Activated T-helper 17 cell treated with anti-CD3 and anti-CD28 coated beads, Interleukin-2, amount 50 U/mL, for 72 hours (primary cell): ENCODE measurements around the gene MSANTD7. TPM values are rescaled to one million over a fixed set of nuclear protein-coding genes. Genes with fewer than 3 reads are reported as not detected.

Experiments
- ATAC-seq: fragments of 150-1000 bp; cut with Tn5 transposase; replicated peaks from 2 replicates; pipeline ENCODE4 v1.10.0; 2021; ENCODE audit warnings: mild to moderate bottlenecking, moderate library complexity
- H3K27ac Mint-ChIP-seq: one replicate; pipeline ENCODE4 v1.8.0; 2022; ENCODE audit warnings: mixed read lengths
- H3K27me3 Mint-ChIP-seq: one replicate; pipeline ENCODE4 v1.8.0; 2022; ENCODE audit warnings: mixed read lengths
- H3K36me3 Mint-ChIP-seq: one replicate; pipeline ENCODE4 v1.8.0; 2022; ENCODE audit warnings: low read depth, mild to moderate bottlenecking, mixed read lengths
- H3K4me1 Mint-ChIP-seq: one replicate; pipeline ENCODE4 v1.8.0; 2022; ENCODE audit warnings: mixed read lengths
- H3K4me3 Mint-ChIP-seq: one replicate; pipeline ENCODE4 v1.8.0; 2022; ENCODE audit warnings: mild to moderate bottlenecking, mixed read lengths
- H3K9me3 Mint-ChIP-seq: one replicate; pipeline ENCODE4 v1.8.0; 2022; ENCODE audit warnings: mixed read lengths
- total RNA-seq, 2 donors: library from RNA; stranded (reverse); gene quantifications; one replicate each; pipeline ENCODE4 v1.2.3, GENCODE V29; 2022

Gene MSANTD7
- total RNA-seq, 2 donors from 2014 or later, result 15.7 to 23.4 TPM

GRCh38 chr10:14822879-14823755 lies 15.0 kb upstream of the MSANTD7 start:
- Mint-ChIP-seq H3K9me3 (no peaks in the 10 kb centered on the region), H3K36me3 (no peaks in the 10 kb centered on the region), H3K4me1 (no peaks in the 10 kb centered on the region), H3K27ac (peak overlapping the region; percentile 47), H3K27me3 (no peaks in the 10 kb centered on the region), H3K4me3 (no peak overlapping the region)
- ATAC-seq, result peak; percentile 51

GRCh38 chr10:14823966-14824365 lies 14.1 kb upstream of the MSANTD7 start:
- Mint-ChIP-seq H3K4me3 (no peak overlapping the region), H3K36me3 (no peaks in the 10 kb centered on the region), H3K27me3 (no peaks in the 10 kb centered on the region), H3K27ac (no peak overlapping the region), H3K4me1 (no peaks in the 10 kb centered on the region), H3K9me3 (no peaks in the 10 kb centered on the region)
- ATAC-seq, result no peak

- H3K9me3 Mint-ChIP-seq, result no peaks in the 10 kb centered on the region
These were observed 11.9 kb upstream of the MSANTD7 start for GRCh38 chr10:14826076-14826829.

GRCh38 chr10:14833106-14833505 lies 5.0 kb upstream of the MSANTD7 start:
- Mint-ChIP-seq H3K36me3 (peaks cover 4% of the 10 kb centered on the region), H3K27me3 (no peaks in the 10 kb centered on the region), H3K4me3 (no peak overlapping the region), H3K27ac (no peak overlapping the region), H3K4me1 (peaks cover 4% of the 10 kb centered on the region), H3K9me3 (no peaks in the 10 kb centered on the region)
- no peak for ATAC-seq

More at GRCh38 chr10:14826076-14826829, 11.9 kb upstream of the MSANTD7 start:
- H3K36me3 Mint-ChIP-seq, result no peaks in the 10 kb centered on the region
- H3K27ac Mint-ChIP-seq, result no peak overlapping the region
- ATAC-seq, result no peak
- no peaks in the 10 kb centered on the region for H3K27me3 Mint-ChIP-seq
- H3K4me1 Mint-ChIP-seq, result no peaks in the 10 kb centered on the region
- H3K4me3 Mint-ChIP-seq, result no peak overlapping the region

GRCh38 chr10:14836208-14836607 lies 1.9 kb upstream of the MSANTD7 start:
- Mint-ChIP-seq H3K4me1 (peaks cover 14% of the 10 kb centered on the region), H3K27me3 (no peaks in the 10 kb centered on the region), H3K4me3 (no peak overlapping the region), H3K9me3 (no peaks in the 10 kb centered on the region), H3K36me3 (peaks cover 31% of the 10 kb centered on the region), H3K27ac (no peak overlapping the region)
- no peak for ATAC-seq

GRCh38 chr10:14837003-14837756 lies 926 bp upstream of the MSANTD7 start:
- peak overlapping the region; percentile 93 for H3K27ac Mint-ChIP-seq
- H3K4me1 Mint-ChIP-seq, result peaks cover 14% of the 10 kb centered on the region
- H3K36me3 Mint-ChIP-seq, result peaks cover 40% of the 10 kb centered on the region
- H3K27me3 Mint-ChIP-seq, result no peaks in the 10 kb centered on the region
- no peaks in the 10 kb centered on the region for H3K9me3 Mint-ChIP-seq
- H3K4me3 Mint-ChIP-seq, result peak overlapping the region; percentile 79
- no peak for ATAC-seq

GRCh38 chr10:14838582-14839304 lies 637 bp downstream of the MSANTD7 start:
- peak overlapping the region; percentile 79 for H3K4me3 Mint-ChIP-seq
- H3K27me3 Mint-ChIP-seq, result no peaks in the 10 kb centered on the region
- H3K4me1 Mint-ChIP-seq, result peaks cover 14% of the 10 kb centered on the region
- H3K9me3 Mint-ChIP-seq, result no peaks in the 10 kb centered on the region
- H3K36me3 Mint-ChIP-seq, result peaks cover 56% of the 10 kb centered on the region
- peak overlapping the region; percentile 93 for H3K27ac Mint-ChIP-seq
- ATAC-seq, result no peak

GRCh38 chr10:14839305-14839695 lies 1.2 kb downstream of the MSANTD7 start:
- no peaks in the 10 kb centered on the region for H3K27me3 Mint-ChIP-seq
- no peak for ATAC-seq
- H3K4me3 Mint-ChIP-seq, result peak overlapping the region; percentile 79
- peaks cover 14% of the 10 kb centered on the region for H3K4me1 Mint-ChIP-seq
- no peaks in the 10 kb centered on the region for H3K9me3 Mint-ChIP-seq
- peaks cover 61% of the 10 kb centered on the region for H3K36me3 Mint-ChIP-seq
- H3K27ac Mint-ChIP-seq, result peak overlapping the region; percentile 93

- Mint-ChIP-seq H3K36me3 (peaks cover 70% of the 10 kb centered on the region), H3K9me3 (no peaks in the 10 kb centered on the region), H3K4me1 (peaks cover 14% of the 10 kb centered on the region), H3K27ac (no peak overlapping the region), H3K27me3 (no peaks in the 10 kb centered on the region), H3K4me3 (peak overlapping the region; percentile 79)
- ATAC-seq, result no peak
These were observed 2.1 kb downstream of the MSANTD7 start for GRCh38 chr10:14840178-14840577.

GRCh38 chr10:14843327-14843988 lies 5.4 kb downstream of the MSANTD7 start:
- Mint-ChIP-seq H3K4me1 (peaks cover 13% of the 10 kb centered on the region), H3K36me3 (peaks cover 89% of the 10 kb centered on the region), H3K27ac (no peak overlapping the region), H3K27me3 (no peaks in the 10 kb centered on the region), H3K4me3 (no peak overlapping the region), H3K9me3 (no peaks in the 10 kb centered on the region)
- no peak for ATAC-seq

- no peaks in the 10 kb centered on the region for H3K9me3 Mint-ChIP-seq
- H3K4me1 Mint-ChIP-seq, result peaks cover 8% of the 10 kb centered on the region
- H3K4me3 Mint-ChIP-seq, result no peak overlapping the region
- no peaks in the 10 kb centered on the region for H3K27me3 Mint-ChIP-seq
- H3K27ac Mint-ChIP-seq, result no peak overlapping the region
- ATAC-seq, result no peak
- peaks cover 92% of the 10 kb centered on the region for H3K36me3 Mint-ChIP-seq
These were observed 6.8 kb downstream of the MSANTD7 start for GRCh38 chr10:14844948-14845347.

- no peaks in the 10 kb centered on the region for H3K27me3 Mint-ChIP-seq
- no peak overlapping the region for H3K4me3 Mint-ChIP-seq
- ATAC-seq, result no peak
- no peaks in the 10 kb centered on the region for H3K9me3 Mint-ChIP-seq
- H3K36me3 Mint-ChIP-seq, result peaks cover 96% of the 10 kb centered on the region
- H3K4me1 Mint-ChIP-seq, result no peaks in the 10 kb centered on the region
- H3K27ac Mint-ChIP-seq, result no peak overlapping the region
These were observed 14.1 kb downstream of the MSANTD7 start for GRCh38 chr10:14852236-14852635.

- Mint-ChIP-seq H3K4me3 (no peak overlapping the region), H3K27ac (no peak overlapping the region), H3K4me1 (no peaks in the 10 kb centered on the region), H3K27me3 (no peaks in the 10 kb centered on the region), H3K9me3 (no peaks in the 10 kb centered on the region), H3K36me3 (peaks cover 100% of the 10 kb centered on the region)
- ATAC-seq, result no peak
These were observed 17.3 kb downstream of the MSANTD7 start for GRCh38 chr10:14855453-14855852.
